ENCODE results near the gene S100A2.
"Not testable (repeated sequence)": the region's sequence is repeated elsewhere in the genome, so short reads cannot be mapped to it uniquely, and the experiment has no call there.

Gene S100A2

GRCh38 chr1:153588033-153588432 is 22.4 kb upstream of the S100A2 start:
- DNase-seq = not testable (repeated sequence)

GRCh38 chr1:153587314-153587713 is 21.7 kb upstream of the S100A2 start:
- DNase-seq = no peak

- DNase-seq = no peak
Measured at GRCh38 chr1:153586347-153586746, 20.7 kb upstream of the S100A2 start.

GRCh38 chr1:153585006-153585405 is 19.4 kb upstream of the S100A2 start:
- no peak for DNase-seq

DNA sequence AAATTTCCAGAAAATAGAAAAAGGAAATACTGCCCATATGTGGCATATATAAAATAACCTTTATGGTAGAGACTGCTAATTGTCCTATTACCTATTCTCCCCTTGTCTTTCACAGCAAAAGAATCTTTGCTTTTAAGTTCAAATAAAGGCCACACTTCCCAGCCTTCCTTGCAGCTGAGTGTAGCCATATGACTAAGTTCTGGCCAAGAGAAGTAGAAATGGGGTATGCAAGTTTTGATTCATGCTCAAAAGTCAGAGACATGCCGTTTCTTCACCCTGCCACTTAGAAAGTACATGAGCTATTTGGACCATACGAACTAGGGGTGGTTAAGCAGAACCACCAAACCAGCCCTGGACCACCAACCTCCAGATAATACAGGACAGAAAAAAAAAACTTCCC is 18.3 kb upstream of the S100A2 start:
- DNase-seq = no peak

DNA sequence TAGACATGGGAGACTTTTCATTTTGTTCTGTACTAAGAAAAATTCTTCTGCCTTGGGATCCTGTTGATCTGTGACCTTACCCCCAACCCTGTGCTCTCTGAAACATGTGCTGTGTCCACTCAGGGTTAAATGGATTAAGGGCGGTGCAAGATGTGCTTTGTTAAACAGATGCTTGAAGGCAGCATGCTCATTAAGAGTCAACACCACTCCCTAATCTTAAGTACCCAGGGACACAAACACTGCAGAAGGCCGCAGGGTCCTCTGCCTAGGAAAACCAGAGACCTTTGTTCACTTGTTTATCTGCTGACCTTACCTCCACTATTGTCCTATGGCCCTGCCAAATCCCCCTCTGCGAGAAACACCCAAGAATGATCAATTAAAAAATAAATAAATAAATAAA is 17.9 kb upstream of the S100A2 start:
- DNase-seq = not testable (repeated sequence)

DNA sequence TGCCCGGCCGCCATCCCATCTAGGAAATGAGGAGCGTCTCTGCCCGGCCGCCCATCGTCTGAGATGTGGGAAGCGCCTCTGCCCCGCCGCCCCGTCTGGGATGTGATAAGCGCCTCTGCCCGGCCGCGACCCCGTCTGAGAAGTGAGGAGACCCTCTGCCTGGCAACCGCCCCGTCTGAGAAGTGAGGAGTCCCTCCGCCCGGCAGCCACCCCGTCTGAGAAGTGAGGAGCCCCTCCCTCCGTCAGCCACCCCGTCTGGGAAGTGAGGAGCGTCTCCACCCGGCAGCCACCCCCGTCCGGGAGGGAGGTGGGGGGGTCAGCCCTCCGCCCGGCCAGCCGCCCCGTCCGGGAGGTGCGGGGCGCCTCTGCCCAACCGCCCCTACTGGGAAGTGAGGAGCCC is 17.2 kb upstream of the S100A2 start:
- DNase-seq = not testable (repeated sequence)

GRCh38 chr1:153578936-153579335 is 13.3 kb upstream of the S100A2 start:
- no peak for DNase-seq

DNA sequence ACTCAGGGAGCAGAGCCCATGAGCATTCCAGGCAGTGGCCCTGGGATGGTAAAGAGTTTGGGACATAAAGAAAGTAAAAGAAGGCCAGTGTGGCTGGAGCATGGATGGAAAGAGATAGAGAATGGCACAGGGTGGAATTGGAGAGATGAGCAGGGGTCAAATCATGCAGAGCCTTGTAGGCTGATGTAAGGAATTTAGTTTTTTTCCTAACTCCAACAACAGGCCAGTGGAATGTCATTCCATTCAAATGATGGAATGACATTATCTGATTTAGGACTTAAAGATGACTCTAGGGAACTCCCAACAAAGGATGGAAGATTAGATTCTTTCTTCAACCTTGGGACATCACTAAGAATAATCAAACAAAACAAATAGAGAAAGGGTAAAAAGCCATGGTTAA is 12.8 kb upstream of the S100A2 start:
- DNase-seq = no peak

DNA sequence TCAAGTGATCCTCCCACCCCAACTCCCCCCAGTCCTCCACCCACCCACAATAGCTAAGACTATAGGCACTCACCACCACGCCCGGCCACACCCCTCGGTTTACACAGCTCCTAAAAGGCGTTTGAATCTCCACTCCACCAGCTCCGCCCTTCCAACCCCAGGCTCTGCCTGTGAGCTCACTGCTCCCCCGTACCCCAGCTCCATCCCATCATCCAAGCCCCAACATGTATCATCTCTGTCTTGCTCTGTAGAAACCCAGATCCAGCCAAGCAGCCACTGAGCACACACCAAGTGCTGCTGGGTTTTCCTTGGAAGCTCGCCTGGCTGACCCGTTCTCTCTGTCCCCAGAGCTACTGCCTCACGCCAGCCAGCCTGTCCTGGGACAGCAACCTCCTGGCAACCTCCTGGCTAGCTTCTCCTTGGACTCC is 12.0 kb upstream of the S100A2 start:
- no peak for DNase-seq

DNA sequence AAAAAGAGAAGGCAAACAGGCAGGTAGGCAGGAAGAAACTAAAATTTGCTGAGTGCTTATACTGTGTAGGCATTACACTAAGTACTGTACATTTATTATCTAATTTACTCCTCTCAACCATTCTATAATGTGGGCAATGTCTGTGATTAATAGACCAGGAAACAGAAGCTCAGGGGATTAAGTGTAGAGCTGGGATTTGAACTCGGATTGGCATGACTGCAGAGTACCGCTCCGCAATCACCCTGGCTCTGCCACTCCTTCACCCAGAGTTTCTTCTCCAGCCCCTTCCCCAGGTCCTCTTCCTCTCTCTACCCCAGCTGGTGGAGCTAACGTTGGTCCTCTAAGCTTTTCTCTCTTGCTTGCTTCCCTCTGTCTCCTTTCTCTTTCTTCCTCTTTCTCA is 11.5 kb upstream of the S100A2 start:
- DNase-seq = no peak

GRCh38 chr1:153575497-153575896 is 9.9 kb upstream of the S100A2 start:
- not testable (repeated sequence) for DNase-seq

DNA sequence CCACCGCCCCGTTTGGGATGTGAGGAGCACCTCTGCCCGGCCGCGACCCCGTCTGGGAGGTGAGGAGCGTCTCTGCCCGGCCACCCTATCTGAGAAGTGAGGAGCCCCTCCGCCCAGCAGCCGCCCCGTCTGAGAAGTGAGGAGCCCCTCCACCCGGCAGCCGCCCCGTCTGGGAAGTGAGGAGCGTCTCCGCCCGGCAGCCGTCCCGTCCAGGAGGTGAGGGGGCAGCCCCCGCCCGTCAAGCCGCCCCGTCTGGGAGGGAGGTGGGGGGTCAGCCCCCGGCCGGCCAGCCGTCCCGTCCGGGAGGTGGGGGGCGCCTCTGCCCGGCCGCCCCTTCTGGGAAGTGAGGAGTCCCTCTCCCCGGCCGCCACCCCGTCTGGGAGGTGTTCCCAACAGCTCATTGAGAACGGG is 9.4 kb upstream of the S100A2 start:
- not testable (repeated sequence) for DNase-seq

GRCh38 chr1:153573351-153573750 is 7.7 kb upstream of the S100A2 start:
- no peak for DNase-seq

- DNase-seq = peak; percentile 52
Measured at GRCh38 chr1:153572569-153573015, 6.9 kb upstream of the S100A2 start.

DNA sequence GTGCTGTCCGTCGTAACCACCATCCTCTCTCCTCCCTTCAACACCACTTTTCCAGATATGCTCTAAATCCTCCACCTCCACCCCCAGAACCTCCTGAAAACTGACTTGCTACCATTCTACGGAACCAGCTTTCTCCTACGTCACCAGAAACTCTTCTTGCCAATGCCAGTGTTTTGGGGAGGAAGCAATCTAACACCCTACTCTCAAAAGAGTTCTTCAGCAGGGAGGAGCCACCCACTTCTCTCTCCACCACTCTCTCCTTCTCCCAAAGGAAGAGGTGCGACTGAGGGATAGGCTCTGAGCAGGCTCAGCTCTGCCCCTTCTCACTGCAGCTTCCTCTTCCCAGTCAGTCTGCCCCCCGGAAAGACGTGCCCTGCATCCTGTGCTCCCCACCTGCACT is 6.1 kb upstream of the S100A2 start:
- DNase-seq = no peak

DNA sequence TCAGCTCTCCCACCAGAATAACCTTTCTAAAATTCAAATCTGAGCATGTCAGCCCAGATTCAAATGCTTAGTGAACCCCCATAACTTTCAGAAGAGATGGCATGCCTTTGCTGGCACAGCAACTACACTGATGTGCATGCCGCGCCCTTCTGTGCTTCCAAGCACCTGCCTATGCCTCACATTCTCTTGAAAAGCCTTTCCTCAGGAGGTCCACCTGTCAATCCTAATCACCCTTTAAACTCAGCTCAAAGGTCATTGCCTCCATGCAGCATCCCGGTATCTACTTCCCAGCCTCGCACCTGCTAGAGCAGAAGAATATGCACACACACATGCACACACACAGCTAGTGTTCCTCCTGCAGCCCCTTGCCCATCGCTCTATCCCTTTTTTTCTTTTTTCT is 5.2 kb upstream of the S100A2 start:
- no peak for DNase-seq

DNA sequence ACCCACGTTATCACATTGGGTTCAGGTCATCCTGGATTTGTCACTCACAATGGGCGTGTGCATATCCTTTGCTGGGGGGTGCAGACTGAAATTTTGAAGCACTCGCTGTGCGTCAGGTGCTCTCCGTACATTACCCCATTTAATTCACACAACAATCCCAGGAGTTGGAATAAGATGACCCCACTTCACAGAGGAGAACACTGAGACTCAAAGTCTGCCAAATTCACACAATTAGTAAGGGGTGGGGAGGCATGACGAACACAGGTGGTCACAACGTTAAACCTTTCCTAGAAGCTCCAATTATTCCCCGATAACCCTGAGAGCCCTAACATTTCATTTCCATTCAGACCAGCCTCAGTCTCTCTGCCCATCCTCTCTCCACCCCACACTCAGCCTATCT is 3.8 kb upstream of the S100A2 start:
- no peak for DNase-seq

DNA sequence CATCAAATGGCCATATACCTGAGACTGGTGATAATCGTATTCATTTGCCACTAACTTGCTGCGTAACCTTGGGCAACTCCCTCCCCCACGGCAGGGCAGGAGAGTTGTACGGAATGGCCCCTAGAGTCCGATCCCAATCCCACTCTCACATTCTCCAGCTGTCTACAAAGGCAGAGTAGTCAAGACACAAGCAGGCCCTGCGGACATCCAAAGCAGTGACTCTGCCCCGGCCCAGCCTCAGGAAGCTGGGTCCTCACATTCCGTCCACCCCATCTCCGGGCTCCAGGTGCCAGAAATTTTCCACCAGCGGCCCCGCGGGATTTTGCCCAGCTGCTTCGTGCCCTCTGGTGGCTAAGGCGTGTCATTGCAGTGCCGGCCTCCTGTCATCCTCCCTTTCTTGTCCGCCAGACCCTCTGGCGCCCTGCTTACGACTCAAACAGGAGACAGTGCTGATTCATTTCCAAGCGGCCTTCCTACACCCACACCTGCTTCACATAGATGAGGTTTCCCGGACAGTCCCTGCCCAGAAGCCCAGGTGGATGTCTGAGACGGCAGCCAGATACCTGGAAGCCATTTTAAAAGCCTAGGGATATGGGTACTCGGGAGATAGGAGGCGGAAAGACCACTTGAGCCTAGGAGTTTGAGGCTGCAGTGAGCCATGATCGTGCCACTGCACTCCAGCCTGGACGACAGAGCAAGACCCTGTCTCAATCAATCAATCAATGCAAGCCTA is 2.9 kb upstream of the S100A2 start:
- peak; percentile 79 for DNase-seq

GRCh38 chr1:153567621-153568366 is 2.1 kb upstream of the S100A2 start:
- no peak for DNase-seq

DNA sequence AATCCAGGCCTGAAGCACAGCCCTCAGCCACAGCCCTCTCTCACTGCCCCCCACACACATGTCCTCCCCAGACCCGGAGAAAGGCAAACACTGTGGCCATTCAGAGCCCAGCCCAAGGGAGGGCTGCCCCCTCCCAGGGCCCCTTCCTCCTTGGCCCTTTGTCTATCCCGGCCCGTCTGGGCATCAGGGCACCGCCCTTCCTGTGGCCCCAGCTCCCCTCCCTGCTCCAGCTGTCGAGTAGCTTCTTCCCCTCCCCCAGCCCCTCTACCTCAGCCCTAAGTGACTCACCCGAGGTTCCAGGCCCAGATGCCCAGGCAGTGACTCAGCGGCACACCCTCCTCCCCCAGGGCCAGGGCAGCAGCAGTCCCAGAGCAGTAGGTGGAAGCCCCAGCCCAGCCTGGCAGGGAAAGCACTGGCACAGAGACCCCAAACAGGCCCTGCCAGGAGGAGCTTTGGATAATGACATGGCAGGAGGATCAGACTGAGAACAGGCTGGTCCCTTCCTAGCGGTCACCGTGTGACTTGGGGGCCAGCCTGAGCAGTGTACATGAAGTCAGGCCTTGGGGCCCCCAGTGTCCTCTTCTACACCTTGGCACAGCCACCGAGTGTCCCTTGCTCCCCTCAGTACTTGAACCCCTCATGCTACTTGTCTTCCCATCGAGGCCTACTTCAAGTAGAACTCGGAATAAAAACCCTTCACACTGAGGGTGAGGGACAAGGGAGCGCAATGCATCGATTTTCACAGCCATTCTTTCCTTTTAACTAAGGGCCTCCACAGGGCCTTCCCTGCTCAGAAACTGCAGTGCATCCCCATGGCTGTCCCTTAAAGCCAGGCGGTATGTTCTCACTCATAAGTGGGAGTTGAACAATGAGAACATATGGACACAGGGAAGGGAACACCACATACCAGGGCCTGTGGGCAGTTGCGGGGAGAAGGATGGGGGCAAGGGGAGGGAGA is 1.0 kb upstream of the S100A2 start:
- DNase-seq = peak; percentile 76

DNA sequence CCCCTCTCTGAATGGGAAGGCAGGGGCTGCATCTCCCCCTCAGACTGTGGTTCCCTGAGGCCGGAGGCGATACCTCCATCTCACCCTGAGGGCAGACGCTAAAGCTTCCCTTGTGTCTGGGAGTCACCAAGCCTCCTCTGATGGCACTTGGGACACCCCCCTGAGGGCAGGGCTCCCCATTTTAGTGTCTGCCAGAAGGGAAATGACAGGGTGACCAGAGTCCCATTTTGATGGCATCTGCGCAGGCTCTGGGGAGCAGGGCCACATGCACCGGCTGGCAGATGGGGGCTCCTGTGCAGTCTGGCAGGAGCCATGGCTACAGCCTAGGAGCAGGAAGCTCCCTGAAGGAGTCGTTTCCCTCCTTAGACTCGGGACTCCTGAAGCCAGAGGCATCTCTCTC is 1.7 kb downstream of the S100A2 start:
- DNase-seq = no peak

- DNase-seq = no peak
Measured at GRCh38 chr1:153563483-153563901, 2.2 kb downstream of the S100A2 start.
